ENCODE results near the gene HOXB1. TPM values are rescaled to one million over a fixed set of nuclear protein-coding genes. Genes with fewer than 3 reads are reported as not detected.

Gene HOXB1
- total and polyA plus RNA-seq, 10 donors, result 0.06 TPM; not detected in 9

DNA sequence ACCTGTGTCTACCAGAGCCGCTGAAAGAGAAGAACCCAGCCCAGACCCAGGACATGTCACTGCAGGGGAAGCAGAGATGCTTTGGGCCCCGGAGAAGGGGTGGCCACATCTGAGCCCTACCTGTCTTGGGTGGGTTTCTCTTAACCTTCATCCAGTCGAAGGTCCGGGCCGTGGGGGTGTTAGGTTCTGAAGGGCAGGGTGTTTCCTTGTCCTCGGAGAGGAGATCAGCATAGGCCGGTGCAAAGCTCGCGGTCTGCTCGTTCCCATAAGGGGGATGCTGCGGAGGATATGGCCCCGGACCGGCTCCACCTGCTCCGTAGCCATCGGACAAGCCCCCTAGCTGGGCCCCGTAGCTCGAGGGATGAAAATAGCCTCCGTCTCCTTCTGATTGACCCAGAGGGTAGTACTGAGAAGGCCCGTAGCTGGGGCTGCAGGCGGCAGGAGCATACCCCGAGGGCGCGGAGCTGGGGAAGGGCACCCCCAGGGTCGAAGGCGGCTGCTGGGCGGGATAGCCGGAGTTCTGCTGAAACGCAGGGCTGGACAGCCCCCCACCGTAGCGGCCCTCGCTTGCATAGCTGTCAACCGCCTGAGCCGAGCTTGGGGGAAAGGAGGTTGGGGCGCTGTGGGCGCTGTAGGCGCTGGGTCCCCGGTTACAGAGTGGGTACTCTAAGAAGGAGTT lies 464 bp downstream of the HOXB1 start:
- DNase-seq, result no peak
- H3K4me1 ChIP-seq, result peaks cover 0 to 15% (median 8%) of the 10 kb centered on the region in 6 donors
- WGBS, 5 donors, result 85 to 95% (median 93%) methylated on average over 26 to 37 of the region's 37 CpGs
- H3K27ac ChIP-seq, result no peak overlapping the region
- H3K36me3 ChIP-seq, result no peaks in the 10 kb centered on the region
- no peaks in the 10 kb centered on the region for H3K9me3 ChIP-seq
- intact Hi-C loops (cut with DNase I; ENCODE audit: low total_unique reads), result no loop called here
- H3K27me3 ChIP-seq (replicated peaks in 1 of 7), result peaks cover 0 to 39% (median 24%) of the 10 kb centered on the region in 7 donors
- no peak overlapping the region for H3K4me3 ChIP-seq
- TF ChIP-seq POLR2AphosphoS5 (IDR thresholded peaks at IDR 0.05) (no peak), POLR2A (IDR thresholded peaks at IDR 0.05) (no peak)
- TF ChIP-seq, protein P1, sequence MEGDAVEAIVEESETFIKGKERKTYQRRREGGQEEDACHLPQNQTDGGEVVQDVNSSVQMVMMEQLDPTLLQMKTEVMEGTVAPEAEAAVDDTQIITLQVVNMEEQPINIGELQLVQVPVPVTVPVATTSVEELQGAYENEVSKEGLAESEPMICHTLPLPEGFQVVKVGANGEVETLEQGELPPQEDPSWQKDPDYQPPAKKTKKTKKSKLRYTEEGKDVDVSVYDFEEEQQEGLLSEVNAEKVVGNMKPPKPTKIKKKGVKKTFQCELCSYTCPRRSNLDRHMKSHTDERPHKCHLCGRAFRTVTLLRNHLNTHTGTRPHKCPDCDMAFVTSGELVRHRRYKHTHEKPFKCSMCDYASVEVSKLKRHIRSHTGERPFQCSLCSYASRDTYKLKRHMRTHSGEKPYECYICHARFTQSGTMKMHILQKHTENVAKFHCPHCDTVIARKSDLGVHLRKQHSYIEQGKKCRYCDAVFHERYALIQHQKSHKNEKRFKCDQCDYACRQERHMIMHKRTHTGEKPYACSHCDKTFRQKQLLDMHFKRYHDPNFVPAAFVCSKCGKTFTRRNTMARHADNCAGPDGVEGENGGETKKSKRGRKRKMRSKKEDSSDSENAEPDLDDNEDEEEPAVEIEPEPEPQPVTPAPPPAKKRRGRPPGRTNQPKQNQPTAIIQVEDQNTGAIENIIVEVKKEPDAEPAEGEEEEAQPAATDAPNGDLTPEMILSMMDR (IDR thresholded peaks at IDR 0.05 in 8 of 11, conservative IDR thresholded peaks at IDR 0.05 in 3 of 11), result no peak

DNA sequence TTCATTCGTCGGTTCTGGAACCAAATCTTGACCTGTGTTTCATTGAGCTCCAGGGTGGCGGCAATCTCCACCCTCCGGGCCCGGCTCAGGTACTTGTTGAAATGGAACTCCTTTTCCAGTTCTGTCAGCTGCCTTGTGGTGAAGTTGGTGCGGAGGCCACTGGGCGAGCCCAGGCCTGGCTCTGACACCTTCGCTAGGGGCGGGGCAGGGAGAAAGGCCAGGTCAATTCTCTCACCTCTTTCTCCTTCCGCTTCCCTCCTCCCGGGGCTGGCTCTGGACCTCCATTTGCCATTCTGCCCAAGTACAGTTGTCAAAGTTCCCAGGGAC lies 1.2 kb downstream of the HOXB1 start:
- Histone ChIP-seq H3K27me3 (replicated peaks in 1 of 7) (peaks cover 0 to 45% (median 25%) of the 10 kb centered on the region in 7 donors), H3K4me3 (no peak overlapping the region), H3K4me1 (peaks cover 0 to 15% (median 8%) of the 10 kb centered on the region in 6 donors), H3K36me3 (no peaks in the 10 kb centered on the region), H3K27ac (no peak overlapping the region), H3K9me3 (no peaks in the 10 kb centered on the region)
- TF ChIP-seq POLR2A (IDR thresholded peaks at IDR 0.05) (no peak), POLR2AphosphoS5 (IDR thresholded peaks at IDR 0.05) (no peak)
- intact Hi-C loops (cut with DNase I; ENCODE audit: low total_unique reads), result no loop called here
- DNase-seq, result no peak
- WGBS, 5 donors, result 92 to 96% (median 95%) methylated on average over 11 of the region's 11 CpGs

DNA sequence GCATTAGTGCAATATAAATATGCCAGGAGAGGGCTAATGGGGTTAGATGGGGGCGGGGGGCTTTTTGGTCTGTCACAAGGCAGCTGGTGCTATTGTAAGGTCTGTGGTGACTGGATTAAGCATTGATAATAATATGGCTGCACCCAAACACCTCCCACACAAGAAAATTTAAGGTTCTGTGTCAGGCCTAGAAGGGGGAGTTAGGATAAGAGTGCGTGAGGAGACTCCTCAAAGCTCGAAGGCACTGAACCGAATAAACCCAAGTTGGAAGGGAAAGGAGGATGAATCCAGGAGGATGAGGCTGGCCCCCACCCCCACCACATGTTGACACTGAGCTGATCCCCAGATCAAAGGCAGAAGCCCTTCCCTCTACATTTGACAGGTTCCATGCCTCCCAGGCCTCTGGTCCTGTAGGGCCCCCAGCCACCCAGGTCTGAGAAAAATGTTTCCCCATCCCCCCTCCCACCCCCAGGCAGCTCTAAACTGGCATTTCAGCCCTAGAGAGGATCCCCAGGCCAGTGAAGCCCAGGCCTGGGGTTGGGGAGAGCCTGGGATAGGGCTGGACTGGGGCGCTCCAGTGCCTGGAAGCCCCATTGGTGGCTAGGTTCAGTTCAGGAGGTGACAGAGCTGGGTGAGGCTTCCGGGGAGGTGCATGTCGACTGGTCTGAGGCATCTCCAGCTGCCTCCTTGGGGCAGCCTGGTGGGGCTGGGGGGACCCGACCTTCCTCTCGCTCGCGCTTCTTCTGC lies 1.7 kb downstream of the HOXB1 start:
- Histone ChIP-seq H3K9me3 (no peaks in the 10 kb centered on the region), H3K36me3 (no peaks in the 10 kb centered on the region), H3K4me1 (peaks cover 0 to 15% (median 8%) of the 10 kb centered on the region in 6 donors), H3K27me3 (replicated peaks in 1 of 7) (peaks cover 0 to 51% (median 25%) of the 10 kb centered on the region in 7 donors), H3K27ac (no peak overlapping the region), H3K4me3 (no peak overlapping the region)
- TF ChIP-seq, protein P1 (IDR thresholded peaks at IDR 0.05 in 8 of 11, conservative IDR thresholded peaks at IDR 0.05 in 3 of 11), result no peak
- intact Hi-C loops (cut with DNase I; ENCODE audit: low total_unique reads), result no loop called here
- 86 to 97% (median 94%) methylated on average over 9 to 11 of the region's 11 CpGs for WGBS, 5 donors
- no peak for DNase-seq

DNA sequence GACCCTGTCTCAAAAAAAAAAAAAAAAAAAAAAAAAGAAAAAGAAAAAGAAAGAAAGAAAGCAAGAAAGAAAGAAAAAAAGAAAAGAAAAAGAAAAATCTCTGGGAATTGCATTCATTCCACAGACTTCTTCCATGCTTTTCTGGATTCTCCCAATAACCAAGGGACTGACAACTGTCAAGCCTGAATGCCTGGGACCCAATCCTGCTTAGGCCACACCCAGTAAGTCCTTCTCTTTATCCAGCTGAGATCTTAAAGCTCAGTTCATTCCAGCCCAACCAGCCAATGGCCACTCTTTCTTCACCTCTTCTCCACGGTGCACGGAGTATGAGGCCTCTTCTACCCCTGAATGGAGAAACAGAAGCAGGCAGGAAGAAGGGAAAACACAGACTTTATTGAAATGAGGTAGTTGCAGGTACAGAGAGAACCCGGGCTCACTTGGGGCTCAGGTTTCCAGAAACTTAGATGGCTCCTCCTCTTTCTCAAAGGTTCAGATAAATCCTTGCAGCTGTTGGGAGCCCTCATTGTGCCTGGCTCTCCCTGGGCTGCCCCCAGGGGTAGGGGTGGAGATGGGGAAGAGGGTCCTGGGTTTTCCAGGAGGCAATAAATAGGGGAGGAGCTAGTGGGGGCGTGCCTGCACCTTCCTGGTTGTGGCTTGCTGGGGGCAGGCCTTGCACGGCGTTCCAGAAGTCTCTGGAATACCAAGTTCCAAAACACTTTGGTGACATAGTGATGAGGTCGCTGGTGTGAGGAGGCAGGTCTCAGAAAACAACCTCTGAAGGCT lies 2.5 kb downstream of the HOXB1 start:
- H3K27me3 ChIP-seq (replicated peaks in 1 of 7), result peaks cover 0 to 56% (median 25%) of the 10 kb centered on the region in 7 donors
- H3K27ac ChIP-seq, result no peak overlapping the region
- no peak for DNase-seq
- TF ChIP-seq POLR2AphosphoS5 (IDR thresholded peaks at IDR 0.05) (no peak), POLR2A (IDR thresholded peaks at IDR 0.05) (no peak)
- TF ChIP-seq, protein P1 (IDR thresholded peaks at IDR 0.05 in 8 of 11, conservative IDR thresholded peaks at IDR 0.05 in 3 of 11), result no peak
- WGBS, 5 donors, result 61 to 82% (median 79%) methylated on average over 7 of the region's 7 CpGs
- no peak overlapping the region for H3K4me3 ChIP-seq
- intact Hi-C loops (cut with DNase I; ENCODE audit: low total_unique reads), result no loop called here
- no peaks in the 10 kb centered on the region for H3K9me3 ChIP-seq
- peaks cover 0 to 15% (median 8%) of the 10 kb centered on the region in 6 donors for H3K4me1 ChIP-seq
- no peaks in the 10 kb centered on the region for H3K36me3 ChIP-seq

Measured in spleen (tissue), 11 donors.